RPMI8226 (cell line): Measurements from ENCODE around the gene KANSL1.

Source experiments
- DNase-seq: peaks from one replicate; pipeline ENCODE4 v3.0.0-alpha.2; 2015

Gene KANSL1

GRCh38 chr17:46074540-46074939 lies 118.7 kb downstream of the KANSL1 start:
- no peak for DNase-seq

- DNase-seq = no peak
These were observed 120.2 kb downstream of the KANSL1 start for GRCh38 chr17:46072998-46073397.

GRCh38 chr17:46071796-46072195 lies 121.4 kb downstream of the KANSL1 start:
- DNase-seq = no peak

- DNase-seq = no peak
These were observed 128.8 kb downstream of the KANSL1 start for GRCh38 chr17:46064460-46064859.

GRCh38 chr17:46063241-46063640 lies 130.0 kb downstream of the KANSL1 start:
- no peak for DNase-seq

GRCh38 chr17:46061435-46061834 lies 131.8 kb downstream of the KANSL1 start:
- DNase-seq = no peak

- DNase-seq = no peak
These were observed 132.8 kb downstream of the KANSL1 start for GRCh38 chr17:46060461-46060860.

GRCh38 chr17:46059486-46059885 lies 133.7 kb downstream of the KANSL1 start:
- no peak for DNase-seq

- DNase-seq = no peak
These were observed 135.9 kb downstream of the KANSL1 start for GRCh38 chr17:46057366-46057765.

GRCh38 chr17:46056800-46057304 lies 136.4 kb downstream of the KANSL1 start:
- no peak for DNase-seq

GRCh38 chr17:46053911-46054534 lies 139.2 kb downstream of the KANSL1 start:
- no peak for DNase-seq

- no peak for DNase-seq
These were observed 143.6 kb downstream of the KANSL1 start for GRCh38 chr17:46049656-46050055.

- DNase-seq = no peak
These were observed 145.4 kb downstream of the KANSL1 start for GRCh38 chr17:46047856-46048255.

- no peak for DNase-seq
These were observed 145.8 kb downstream of the KANSL1 start for GRCh38 chr17:46047398-46047797.

GRCh38 chr17:46046957-46047356 lies 146.3 kb downstream of the KANSL1 start:
- DNase-seq = no peak

GRCh38 chr17:46045639-46046038 lies 147.6 kb downstream of the KANSL1 start:
- DNase-seq = no peak

GRCh38 chr17:46044989-46045388 lies 148.2 kb downstream of the KANSL1 start:
- DNase-seq = no peak

GRCh38 chr17:46044286-46044928 lies 148.8 kb downstream of the KANSL1 start:
- peak; percentile 56 for DNase-seq

- no peak for DNase-seq
These were observed 149.6 kb downstream of the KANSL1 start for GRCh38 chr17:46043606-46044005.

- DNase-seq = no peak
These were observed 150.3 kb downstream of the KANSL1 start for GRCh38 chr17:46042925-46043324.

GRCh38 chr17:46042246-46042645 lies 151.0 kb downstream of the KANSL1 start:
- DNase-seq = no peak

- no peak for DNase-seq
These were observed 153.5 kb downstream of the KANSL1 start for GRCh38 chr17:46039592-46040186.

- DNase-seq = no peak
These were observed 154.3 kb downstream of the KANSL1 start for GRCh38 chr17:46038937-46039336.

- no peak for DNase-seq
These were observed 154.8 kb downstream of the KANSL1 start for GRCh38 chr17:46038414-46038813.
